ENCODE results near the gene ETFB.

ETFB gene

GRCh38 chr19:51324167-51324481, 42.1 kb downstream of the ETFB start:
- in situ Hi-C loops (cut with MboI; ENCODE audit: low sequenced_read_pairs, unreplicated experiment), result no loop called here
- no peak for TF ChIP-seq CTCF (IDR thresholded peaks at IDR 0.05; ENCODE audit: borderline replicate concordance, control extremely low read depth, extremely low read depth, insufficient read depth, missing control alignments)
- no peak for DNase-seq (ENCODE audit: low spot score)

- no peak for TF ChIP-seq CTCF (IDR thresholded peaks at IDR 0.05; ENCODE audit: borderline replicate concordance, control extremely low read depth, extremely low read depth, insufficient read depth, missing control alignments)
- no peak for DNase-seq (ENCODE audit: low spot score)
- in situ Hi-C loops (cut with MboI; ENCODE audit: low sequenced_read_pairs, unreplicated experiment), result no loop called here
Measured at GRCh38 chr19:51323481-51324166, 42.6 kb downstream of the ETFB start.

GRCh38 chr19:51321799-51322198, 44.4 kb downstream of the ETFB start:
- no peak for TF ChIP-seq CTCF (IDR thresholded peaks at IDR 0.05; ENCODE audit: borderline replicate concordance, control extremely low read depth, extremely low read depth, insufficient read depth, missing control alignments)
- no peak for DNase-seq (ENCODE audit: low spot score)
- in situ Hi-C loops (cut with MboI; ENCODE audit: low sequenced_read_pairs, unreplicated experiment), result no loop called here

GRCh38 chr19:51320280-51320657, 45.9 kb downstream of the ETFB start:
- DNase-seq (ENCODE audit: low spot score), result no peak
- no peak for TF ChIP-seq CTCF (IDR thresholded peaks at IDR 0.05; ENCODE audit: borderline replicate concordance, control extremely low read depth, extremely low read depth, insufficient read depth, missing control alignments)
- in situ Hi-C loops (cut with MboI; ENCODE audit: low sequenced_read_pairs, unreplicated experiment), result no loop called here

- no peak for TF ChIP-seq CTCF (IDR thresholded peaks at IDR 0.05; ENCODE audit: borderline replicate concordance, control extremely low read depth, extremely low read depth, insufficient read depth, missing control alignments)
- in situ Hi-C loops (cut with MboI; ENCODE audit: low sequenced_read_pairs, unreplicated experiment), result no loop called here
- DNase-seq (ENCODE audit: low spot score), result no peak
Measured at GRCh38 chr19:51319649-51320279, 46.4 kb downstream of the ETFB start.

GRCh38 chr19:51318687-51319648, 47.2 kb downstream of the ETFB start:
- TF ChIP-seq CTCF (IDR thresholded peaks at IDR 0.05; ENCODE audit: borderline replicate concordance, control extremely low read depth, extremely low read depth, insufficient read depth, missing control alignments), result no peak
- in situ Hi-C loops (cut with MboI; ENCODE audit: low sequenced_read_pairs, unreplicated experiment), result no loop called here
- DNase-seq (ENCODE audit: low spot score), result no peak
